Breast epithelium (tissue), 4 donors: ENCODE results near the gene ROR2. TPM values are rescaled to one million over a fixed set of nuclear protein-coding genes. Genes with fewer than 3 reads are reported as not detected.

Source experiments
- DNase-seq, 2 donors: peaks; one replicate each; pipeline ENCODE4 v3.0.0-alpha.2; 2019; ENCODE audit warnings: low spot score in 2 of 2
- H3K27ac ChIP-seq, 2 donors: fragments of 200-600 bp; sonication (generic) in 1 of 2; one replicate each; pipeline ENCODE4 v1.5.1; 2016 to 2019; ENCODE audit warnings: mild to moderate bottlenecking in 1 of 2
- H3K27me3 ChIP-seq, 2 donors: fragments of 200-600 bp; sonication (generic) in 1 of 2; one replicate each; pipeline versions ENCODE4 v1.5.1 to v1.6.0; 2017 to 2019; ENCODE audit warnings: control low read depth in 1 of 2, mild to moderate bottlenecking in 1 of 2
- H3K36me3 ChIP-seq: fragments of 200-600 bp; one replicate; pipeline ENCODE4 v1.5.1; 2019
- H3K4me1 ChIP-seq, 2 donors: fragments of 200-600 bp; sonication (generic); one replicate each; pipeline ENCODE4 v1.5.1; 2016 to 2019; ENCODE audit warnings: control low read depth in 1 of 2
- H3K4me3 ChIP-seq, 3 donors: fragments of 200-600 bp; sonication (generic); 1 replicate in 2 of 3; 2 replicates in 1 of 3; pipeline ENCODE4 v1.5.1; 2016 to 2019; ENCODE audit warnings: mild to moderate bottlenecking in 3 of 3, moderate library complexity in 2 of 3
- H3K9me3 ChIP-seq, 2 donors: fragments of 200-600 bp; sonication (generic) in 1 of 2; one replicate each; pipeline ENCODE4 v1.5.1; 2016 to 2019; ENCODE audit warnings: control low read depth in 1 of 2
- CTCF ChIP-seq, 3 donors: fragments of 450-650 bp; IDR thresholded peaks; one replicate each; pipeline ENCODE4 v1.5.1; 2016 to 2017; ENCODE audit warnings: antibody characterized with exemption in 3 of 3, mild to moderate bottlenecking in 3 of 3, moderate library complexity in 3 of 3
- POLR2A ChIP-seq: fragments of 450-650 bp; IDR thresholded peaks from one replicate; pipeline ENCODE4 v1.6.1; 2016; ENCODE audit warnings: antibody characterized with exemption, mild to moderate bottlenecking, moderate library complexity
- POLR2AphosphoS5 ChIP-seq, 3 donors: sonication (generic); formaldehyde crosslinking; IDR thresholded peaks; one replicate each; pipeline ENCODE4 v1.6.1; 2017; ENCODE audit warnings: antibody characterized with exemption in 3 of 3
- intact Hi-C: fragments of 100-400 bp; cut with DNase I; formaldehyde crosslinking; loops from one replicate; pipeline ENCODE4 v1.15.1; 2023; ENCODE audit warnings: low total_unique reads
- total RNA-seq, 3 donors: library from RNA; depleted of rRNA; stranded (reverse); fragments of >200 nt; gene quantifications; one replicate each; pipeline ENCODE4 v1.1.0, GENCODE V29; 2016

The ROR2 gene
- total RNA-seq, 3 donors from 2014 or later, result 2.1 to 25.6 (median 10.2) TPM

GRCh38 chr9:91939978-91940377, 10.1 kb downstream of the ROR2 start:
- peaks cover 0 to 3% of the 10 kb centered on the region in 2 donors for H3K4me1 ChIP-seq
- no peak for DNase-seq
- H3K36me3 ChIP-seq, result no peaks in the 10 kb centered on the region
- no peak for TF ChIP-seq CTCF (IDR thresholded peaks at IDR 0.05)
- TF ChIP-seq POLR2AphosphoS5 (IDR thresholded peaks at IDR 0.05), result no peak
- TF ChIP-seq POLR2A, result no peak
- intact Hi-C loops, result loop anchor here (5.0 kb wide), 1 partner anchor 982 kb away; no protein-coding TSS in a partner anchor
- no peaks in the 10 kb centered on the region for H3K27me3 ChIP-seq
- no peaks in the 10 kb centered on the region for H3K9me3 ChIP-seq
- H3K4me3 ChIP-seq, result no peak overlapping the region
- no peak overlapping the region for H3K27ac ChIP-seq

- intact Hi-C loops, result loop anchor here (5.0 kb wide), 1 partner anchor 985 kb away; no protein-coding TSS in a partner anchor
- H3K4me1 ChIP-seq, result no peaks in the 10 kb centered on the region
- H3K27ac ChIP-seq, result no peak overlapping the region
- TF ChIP-seq POLR2A, result no peak
- TF ChIP-seq CTCF (IDR thresholded peaks at IDR 0.05), result no peak
- TF ChIP-seq POLR2AphosphoS5 (IDR thresholded peaks at IDR 0.05), result no peak
- H3K27me3 ChIP-seq, result no peaks in the 10 kb centered on the region
- H3K9me3 ChIP-seq, result peaks cover 0 to under 1% of the 10 kb centered on the region in 2 donors
- H3K36me3 ChIP-seq, result no peaks in the 10 kb centered on the region
- no peak overlapping the region for H3K4me3 ChIP-seq
- DNase-seq, result no peak
These were observed 12.3 kb downstream of the ROR2 start for GRCh38 chr9:91937727-91938126.

GRCh38 chr9:91937056-91937455, 13.0 kb downstream of the ROR2 start:
- no peak overlapping the region for H3K27ac ChIP-seq
- no peaks in the 10 kb centered on the region for H3K4me1 ChIP-seq
- H3K4me3 ChIP-seq, result no peak overlapping the region
- H3K36me3 ChIP-seq, result no peaks in the 10 kb centered on the region
- H3K27me3 ChIP-seq, result no peaks in the 10 kb centered on the region
- intact Hi-C loops, result loop anchor here (5.0 kb wide), 1 partner anchor 985 kb away; no protein-coding TSS in a partner anchor
- DNase-seq, result no peak
- TF ChIP-seq POLR2AphosphoS5 (IDR thresholded peaks at IDR 0.05) (no peak), CTCF (IDR thresholded peaks at IDR 0.05) (no peak), POLR2A (no peak)
- peaks cover 0 to 8% of the 10 kb centered on the region in 2 donors for H3K9me3 ChIP-seq

- no peak for TF ChIP-seq CTCF (IDR thresholded peaks at IDR 0.05)
- TF ChIP-seq POLR2AphosphoS5 (IDR thresholded peaks at IDR 0.05), result no peak
- TF ChIP-seq POLR2A, result no peak
- intact Hi-C loops, result loop anchor here (5.0 kb wide), 1 partner anchor 986 kb away; no protein-coding TSS in a partner anchor
- H3K27ac ChIP-seq, result no peak overlapping the region
These were observed 14.1 kb downstream of the ROR2 start for GRCh38 chr9:91935805-91936514.

GRCh38 chr9:91935066-91935749, 14.8 kb downstream of the ROR2 start:
- intact Hi-C loops, result loop anchor here (5.0 kb wide), 1 partner anchor 987 kb away; no protein-coding TSS in a partner anchor
- peak overlapping the region in 1 of 2 donors; percentile 38 for H3K27ac ChIP-seq
- H3K36me3 ChIP-seq, result no peaks in the 10 kb centered on the region

More at GRCh38 chr9:91935805-91936514, 14.1 kb downstream of the ROR2 start:
- Histone ChIP-seq H3K36me3 (no peaks in the 10 kb centered on the region), H3K4me1 (no peaks in the 10 kb centered on the region), H3K4me3 (no peak overlapping the region), H3K27me3 (no peaks in the 10 kb centered on the region), H3K9me3 (peaks cover 0 to 19% of the 10 kb centered on the region in 2 donors)
- no peak for DNase-seq

More at GRCh38 chr9:91935066-91935749, 14.8 kb downstream of the ROR2 start:
- DNase-seq, result peak in 1 of 2 donors; percentile 30
- H3K4me1 ChIP-seq, result no peaks in the 10 kb centered on the region
- no peaks in the 10 kb centered on the region for H3K27me3 ChIP-seq
- TF ChIP-seq POLR2AphosphoS5 (IDR thresholded peaks at IDR 0.05), result no peak
- no peak for TF ChIP-seq POLR2A
- H3K4me3 ChIP-seq, result no peak overlapping the region
- H3K9me3 ChIP-seq, result peaks cover 5 to 26% of the 10 kb centered on the region in 2 donors
